Myocyte (in vitro differentiated cells): ENCODE data around the gene PTCD1. TPM values are rescaled to one million over a fixed set of nuclear protein-coding genes. Genes with fewer than 3 reads are reported as not detected.
"Not testable (repeated sequence)": the region's sequence is repeated elsewhere in the genome, so short reads cannot be mapped to it uniquely, and the experiment has no call there.

Experiments used
- DNase-seq: peaks from one replicate; pipeline ENCODE4 v3.0.0-alpha.2; 2012; ENCODE audit warnings: low read depth
- total RNA-seq: library from RNA; depleted of rRNA; stranded (reverse); fragments of >200 nt; gene quantifications from 2 replicates; pipeline ENCODE4 v1.2.3, GENCODE V29; 2014

The PTCD1 gene
- total RNA-seq, 1 donor from 2014 or later, result 11.4 TPM

DNA sequence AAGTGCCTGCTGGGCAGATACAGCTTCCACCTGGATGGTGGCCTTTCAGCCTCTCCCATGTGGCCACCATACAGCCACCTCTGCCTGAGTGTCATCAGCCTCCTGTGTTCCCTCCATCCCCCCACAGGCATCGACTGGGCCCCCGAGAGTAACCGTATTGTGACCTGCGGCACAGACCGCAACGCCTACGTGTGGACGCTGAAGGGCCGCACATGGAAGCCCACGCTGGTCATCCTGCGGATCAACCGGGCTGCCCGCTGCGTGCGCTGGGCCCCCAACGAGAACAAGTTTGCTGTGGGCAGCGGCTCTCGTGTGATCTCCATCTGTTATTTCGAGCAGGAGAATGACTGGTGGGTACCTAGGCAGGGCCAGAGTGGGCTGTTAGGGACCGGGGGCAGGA lies 50.7 kb downstream of the PTCD1 start:
- DNase-seq, result no peak

DNA sequence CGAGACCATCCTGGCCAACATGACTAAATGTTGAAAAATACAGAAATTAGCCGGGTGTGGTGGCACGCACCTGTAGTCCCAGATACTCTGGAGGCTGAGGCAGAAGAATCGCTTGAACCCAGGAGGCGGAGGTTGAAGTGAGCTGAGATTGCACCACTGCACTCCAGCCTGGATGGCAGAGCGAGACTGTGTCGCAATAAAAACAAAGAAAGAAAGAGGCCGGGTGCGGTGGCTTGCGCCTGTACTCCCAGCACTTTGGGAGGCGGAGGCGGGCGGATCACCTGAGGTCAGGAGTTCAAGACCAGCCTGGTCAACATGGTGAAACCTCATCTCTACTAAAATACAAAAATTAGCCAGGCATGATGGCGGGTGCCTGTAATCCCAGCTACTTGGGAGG lies 51.4 kb downstream of the PTCD1 start:
- DNase-seq, result not testable (repeated sequence)

GRCh38 chr7:99386584-99387238 lies 51.9 kb downstream of the PTCD1 start:
- no peak for DNase-seq

GRCh38 chr7:99385564-99385963 lies 53.0 kb downstream of the PTCD1 start:
- DNase-seq, result no peak

GRCh38 chr7:99384523-99384922 lies 54.1 kb downstream of the PTCD1 start:
- DNase-seq, result no peak

DNA sequence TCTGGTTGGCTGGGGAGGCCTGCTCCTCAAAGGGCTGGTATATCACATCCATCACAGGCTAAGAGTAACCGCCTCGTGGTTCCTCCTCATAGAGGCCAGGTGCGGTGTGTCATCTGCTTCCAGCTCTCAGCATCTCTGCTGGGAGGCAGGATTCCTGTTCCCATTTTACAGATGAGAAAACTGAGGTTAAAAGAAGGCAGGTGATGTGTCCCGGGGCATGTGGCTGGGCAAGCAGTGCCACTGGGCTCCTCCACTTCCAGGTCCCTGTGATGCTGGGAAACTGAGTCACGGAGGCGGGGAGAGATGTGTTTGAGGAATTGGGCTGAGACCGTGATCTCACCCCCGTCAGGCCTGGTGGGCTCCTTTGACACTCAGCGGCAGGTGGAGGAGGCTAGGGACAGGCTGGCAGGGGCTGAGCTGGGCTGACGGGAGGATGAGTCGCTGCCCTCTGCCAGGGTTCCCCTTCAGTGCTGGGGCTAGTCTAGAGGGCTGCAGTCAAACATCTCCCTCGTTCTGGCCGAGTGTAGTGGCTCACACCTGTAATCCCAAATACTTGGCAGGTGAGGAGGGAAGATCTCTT lies 54.7 kb downstream of the PTCD1 start:
- DNase-seq, result peak; percentile 73

DNA sequence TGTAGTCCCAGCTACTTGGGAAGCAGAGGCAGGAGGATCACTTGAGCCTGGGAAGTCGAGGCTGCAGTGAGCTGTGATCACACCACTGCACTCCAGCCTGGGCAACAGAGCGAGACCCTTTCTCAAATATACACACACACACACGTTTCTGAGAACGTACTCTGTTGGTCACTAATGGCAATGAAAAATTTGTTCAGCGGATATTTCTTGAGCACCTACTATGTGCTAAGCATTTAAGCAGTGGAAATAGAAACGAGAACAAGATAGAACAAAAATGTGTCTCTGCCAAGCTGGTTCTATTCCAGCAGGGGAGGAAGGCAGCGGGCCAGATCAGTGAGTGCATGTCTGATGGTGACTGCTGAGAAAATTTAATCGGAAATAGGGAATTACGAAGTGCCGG lies 55.4 kb downstream of the PTCD1 start:
- DNase-seq, result no peak

DNA sequence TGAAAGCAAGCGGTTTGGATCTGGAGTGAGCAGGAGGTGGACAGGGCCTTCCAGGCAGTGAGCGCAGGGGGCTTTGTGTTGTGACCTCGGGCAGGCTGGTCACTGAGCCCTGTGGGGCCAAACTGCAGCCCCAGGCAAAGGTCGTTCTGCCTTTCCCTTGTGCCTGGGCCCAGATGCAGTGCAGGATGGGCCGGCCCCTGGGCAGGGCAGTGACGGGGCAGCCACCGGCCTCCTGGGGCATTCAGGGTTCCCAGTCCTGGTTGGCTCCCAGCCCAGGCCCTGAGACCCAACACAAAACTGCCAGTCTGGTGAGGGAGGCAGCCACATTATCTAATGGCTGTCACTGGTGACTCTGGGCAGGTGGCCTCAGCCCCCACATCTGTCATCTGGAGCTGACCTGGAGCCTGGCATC lies 56.9 kb downstream of the PTCD1 start:
- no peak for DNase-seq

- DNase-seq, result no peak
Measured at GRCh38 chr7:99380823-99381663, 57.6 kb downstream of the PTCD1 start.

DNA sequence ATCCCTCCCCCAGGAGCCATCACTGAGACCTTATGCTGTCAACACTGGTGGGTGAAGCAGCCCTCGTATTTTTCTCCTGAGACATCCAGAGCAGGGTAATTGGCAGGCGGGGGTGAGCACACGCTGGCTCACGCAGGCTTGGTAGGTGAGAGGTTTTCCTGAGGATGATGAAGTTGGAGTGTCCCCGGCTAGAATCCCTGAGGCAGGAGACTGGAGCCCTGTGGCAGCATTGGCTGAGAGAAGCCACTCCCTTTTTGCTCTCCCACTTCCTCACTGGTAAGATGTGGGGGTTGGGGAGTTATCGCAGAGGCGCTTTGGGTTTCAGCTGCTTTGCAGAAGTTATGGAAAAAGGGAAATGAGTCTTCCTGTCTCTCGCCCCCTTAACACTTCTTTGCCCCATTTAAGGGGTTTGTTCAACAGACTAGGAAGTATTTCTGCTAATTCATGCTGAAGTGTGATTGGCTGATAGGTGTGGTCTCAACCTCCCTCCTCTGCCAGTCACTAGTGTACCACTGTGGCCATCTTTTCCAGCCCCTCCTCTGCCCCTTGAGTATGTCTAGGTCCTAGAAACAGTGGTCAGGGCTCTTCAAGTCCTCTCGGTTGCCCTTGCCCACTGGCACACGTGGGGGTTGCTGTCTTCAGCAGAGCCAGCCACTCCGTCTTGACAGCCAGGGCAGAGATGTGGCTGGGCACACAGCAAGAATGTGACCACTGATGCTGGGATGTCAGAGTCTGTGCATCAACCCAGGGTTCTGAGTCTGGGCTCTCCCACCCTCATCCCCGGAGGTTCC lies 58.4 kb downstream of the PTCD1 start:
- no peak for DNase-seq

- DNase-seq, result not testable (repeated sequence)
Measured at GRCh38 chr7:99379693-99380031, 58.9 kb downstream of the PTCD1 start.

- DNase-seq, result peak; percentile 69
Measured at GRCh38 chr7:99379043-99379577, 59.5 kb downstream of the PTCD1 start.

- DNase-seq, result peak; percentile 76
Measured at GRCh38 chr7:99375070-99375807, 63.4 kb downstream of the PTCD1 start.

GRCh38 chr7:99374111-99375064 lies 64.2 kb downstream of the PTCD1 start, which contains the start of gene ARPC1B:
TSS of gene ARPC1B (plus strand) at chr7:99374730. CDS start at chr7:99385715, 10,985 bp downstream.
- peak; percentile 71 for DNase-seq

- DNase-seq, result no peak
Measured at GRCh38 chr7:99373091-99374066, 65.2 kb downstream of the PTCD1 start.

- DNase-seq, result no peak
Measured at GRCh38 chr7:99372275-99373090, 66.1 kb downstream of the PTCD1 start.

DNA sequence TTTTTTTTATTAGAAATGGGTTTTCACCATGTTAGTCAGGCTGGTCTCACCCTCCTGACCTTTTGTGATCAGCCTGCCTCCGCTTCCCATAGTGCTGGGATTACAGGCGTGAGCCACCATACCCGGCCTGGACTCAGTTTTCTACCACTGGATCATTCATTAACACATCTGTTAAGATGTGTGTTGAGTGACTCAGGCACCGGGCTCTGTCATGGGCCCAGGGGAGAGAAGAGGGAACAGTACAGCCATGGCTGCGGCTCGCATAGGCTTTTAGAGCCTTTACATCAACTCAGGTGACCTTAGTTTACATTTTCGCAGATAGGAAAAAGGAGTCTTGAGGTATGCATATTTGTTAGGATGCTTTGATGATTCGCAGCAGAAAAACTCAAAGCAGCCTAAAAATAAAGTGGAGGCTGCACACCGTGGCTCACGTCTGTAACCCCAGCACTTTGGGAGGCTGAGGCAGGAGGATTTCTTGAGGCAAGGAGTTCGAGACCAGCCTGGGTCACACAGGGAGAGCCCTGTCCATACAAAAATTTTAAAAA lies 67.2 kb downstream of the PTCD1 start:
- DNase-seq, result no peak
